HG03039 (cell line): Measurements from ENCODE around the gene GDF15.
A peak's percentile ranks its signal among the peaks of the same experiment; 100 is the strongest.
"Not testable (repeated sequence)": the region's sequence is repeated elsewhere in the genome, so short reads cannot be mapped to it uniquely, and the experiment has no call there.

Experiments used
- ATAC-seq: cut with Tn5 transposase; IDR thresholded peaks from one replicate; pipeline ENCODE4 v1.9.1; 2021; ENCODE audit warnings: mild to moderate bottlenecking, moderate library complexity; ENCODE audit not compliant: unreplicated experiment

The GDF15 gene

GRCh38 chr19:18362934-18363542 lies 22.9 kb upstream of the GDF15 start:
- ATAC-seq: no peak

- ATAC-seq: no peak
Observed at GRCh38 chr19:18363787-18364186, 22.2 kb upstream of the GDF15 start.

- ATAC-seq: not testable (repeated sequence)
Observed at GRCh38 chr19:18364277-18364825, 21.6 kb upstream of the GDF15 start.

GRCh38 chr19:18364826-18365528 lies 21.0 kb upstream of the GDF15 start:
- no peak for ATAC-seq

GRCh38 chr19:18366021-18366435 lies 19.9 kb upstream of the GDF15 start:
- no peak for ATAC-seq

GRCh38 chr19:18368504-18369222 lies 17.3 kb upstream of the GDF15 start:
- no peak for ATAC-seq

GRCh38 chr19:18373407-18373891 lies 12.5 kb upstream of the GDF15 start:
- ATAC-seq: no peak

- ATAC-seq: peak; percentile 76
Observed at GRCh38 chr19:18373892-18374629, 11.9 kb upstream of the GDF15 start.

GRCh38 chr19:18377026-18377425 lies 8.9 kb upstream of the GDF15 start:
- ATAC-seq: no peak

- no peak for ATAC-seq
Observed at GRCh38 chr19:18379803-18380747, 5.9 kb upstream of the GDF15 start.

- ATAC-seq: no peak
Observed at GRCh38 chr19:18380843-18381242, 5.1 kb upstream of the GDF15 start.

- not testable (repeated sequence) for ATAC-seq
Observed at GRCh38 chr19:18383622-18384021, 2.3 kb upstream of the GDF15 start.

GRCh38 chr19:18384775-18385174 lies 1.2 kb upstream of the GDF15 start:
- ATAC-seq: no peak

GRCh38 chr19:18385359-18385674 lies 641 bp upstream of the GDF15 start:
- no peak for ATAC-seq

- ATAC-seq: no peak
Observed at GRCh38 chr19:18386543-18387271, 749 bp downstream of the GDF15 start.

- no peak for ATAC-seq
Observed at GRCh38 chr19:18388100-18388959, 2.4 kb downstream of the GDF15 start.

GRCh38 chr19:18388960-18389725 lies 3.2 kb downstream of the GDF15 start:
- no peak for ATAC-seq

- no peak for ATAC-seq
Observed at GRCh38 chr19:18389726-18390064, 3.7 kb downstream of the GDF15 start.
